HPDE6-E6E7 (cell line): ENCODE data around the gene ZNF32.
"Not testable (repeated sequence)": the region's sequence is repeated elsewhere in the genome, so short reads cannot be mapped to it uniquely, and the experiment has no call there.

Experiments
- DNase-seq: peaks from one replicate; pipeline ENCODE4 v3.0.0; 2011; ENCODE audit warnings: missing footprints; ENCODE audit errors: extremely low spot score

ZNF32 gene

GRCh38 chr10:43628956-43629355 is 19.7 kb downstream of the ZNF32 start:
- DNase-seq = no peak

GRCh38 chr10:43627942-43628341 is 20.7 kb downstream of the ZNF32 start:
- DNase-seq = no peak

GRCh38 chr10:43623351-43623750 is 25.3 kb downstream of the ZNF32 start:
- DNase-seq = no peak

- DNase-seq = no peak
Measured at GRCh38 chr10:43622038-43622437, 26.6 kb downstream of the ZNF32 start.

- DNase-seq = no peak
Measured at GRCh38 chr10:43619368-43619767, 29.3 kb downstream of the ZNF32 start.

- no peak for DNase-seq
Measured at GRCh38 chr10:43616697-43617370, 31.8 kb downstream of the ZNF32 start.

GRCh38 chr10:43610636-43611035 is 38.0 kb downstream of the ZNF32 start:
- DNase-seq = no peak

GRCh38 chr10:43607199-43607573 is 41.5 kb downstream of the ZNF32 start:
- no peak for DNase-seq

- DNase-seq = peak; percentile 54
Measured at GRCh38 chr10:43606323-43607198, 42.1 kb downstream of the ZNF32 start, which contains the start of gene ZNF485. ZNF485 (plus strand) TSS chr10:43606438; CDS start chr10:43607051, 613 bp downstream.

- DNase-seq = no peak
Measured at GRCh38 chr10:43605850-43606322, 42.8 kb downstream of the ZNF32 start.

GRCh38 chr10:43601576-43601975 is 47.1 kb downstream of the ZNF32 start:
- DNase-seq = not testable (repeated sequence)

- DNase-seq = no peak
Measured at GRCh38 chr10:43599333-43599732, 49.3 kb downstream of the ZNF32 start.

- DNase-seq = no peak
Measured at GRCh38 chr10:43598446-43598845, 50.2 kb downstream of the ZNF32 start.

GRCh38 chr10:43596546-43596945 is 52.1 kb downstream of the ZNF32 start:
- no peak for DNase-seq

GRCh38 chr10:43595739-43596298 is 52.9 kb downstream of the ZNF32 start:
- no peak for DNase-seq

GRCh38 chr10:43594944-43595589 is 53.6 kb downstream of the ZNF32 start:
- no peak for DNase-seq
